SK-N-SH treated with all-trans-retinoic acid at 6 μM for 48 hours (cell line): Measurements from ENCODE around the gene TGFA.

Source experiments
- BACH2 ChIP-seq: fragments of 250-450 bp; sonication (Bioruptor Pico); IDR thresholded peaks from 2 replicates; pipeline ENCODE4 v1.9.0; 2021; ENCODE audit warnings: mild to moderate bottlenecking, borderline replicate concordance
- OSR1 ChIP-seq: fragments of 250-450 bp; sonication (Bioruptor Pico); IDR thresholded peaks from 2 replicates; pipeline ENCODE4 v1.8.0; 2022; ENCODE audit warnings: moderate library complexity, mild to moderate bottlenecking, inconsistent platforms
- RARB ChIP-seq: fragments of 250-450 bp; sonication (Bioruptor Pico); IDR thresholded peaks from 2 replicates; pipeline ENCODE4 v1.8.0; 2021; ENCODE audit warnings: mild to moderate bottlenecking, moderate library complexity
- ZNF70 ChIP-seq: fragments of 450-650 bp; formaldehyde crosslinking; IDR thresholded peaks from 2 replicates; pipeline ENCODE4 v1.5.0; 2020; ENCODE audit warnings: mild to moderate bottlenecking, moderate library complexity
- ZNF8 ChIP-seq: fragments of 450-650 bp; formaldehyde crosslinking; IDR thresholded peaks from 2 replicates; pipeline ENCODE4 v1.5.0; 2020; ENCODE audit warnings: mild to moderate bottlenecking, moderate library complexity
- TF ChIP-seq, protein P1 (sequence below): fragments of 250-450 bp; sonication (Bioruptor Pico); IDR thresholded peaks from 2 replicates; pipeline ENCODE4 v1.8.0; 2020; ENCODE audit warnings: mild to moderate bottlenecking, moderate library complexity, borderline replicate concordance
- TF ChIP-seq, protein P2 (sequence below): fragments of 250-450 bp; sonication (Bioruptor Pico); IDR thresholded peaks from 2 replicates; pipeline ENCODE4 v1.5.0; 2020; ENCODE audit warnings: mild to moderate bottlenecking, moderate library complexity

DNA sequence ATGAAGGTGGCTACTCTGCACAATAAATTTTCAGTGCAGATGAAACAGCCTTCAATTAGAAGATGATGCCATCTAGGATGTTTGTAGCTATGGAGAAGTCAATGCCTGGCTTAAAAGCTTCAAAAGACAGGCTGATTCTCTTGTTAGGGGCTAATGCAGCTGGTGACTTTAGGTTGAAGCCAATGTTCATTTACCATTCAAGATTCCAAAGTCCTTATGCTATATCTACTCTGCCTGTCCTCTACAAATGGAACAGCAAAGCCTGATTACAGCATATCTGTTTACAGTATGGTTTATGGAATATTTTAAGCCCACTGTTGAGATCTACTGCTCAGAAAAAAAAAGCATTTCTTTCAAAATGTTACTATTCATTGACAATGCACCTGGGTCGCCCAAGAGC, 15.8 kb downstream of the TGFA start:
- TF ChIP-seq, protein P1, sequence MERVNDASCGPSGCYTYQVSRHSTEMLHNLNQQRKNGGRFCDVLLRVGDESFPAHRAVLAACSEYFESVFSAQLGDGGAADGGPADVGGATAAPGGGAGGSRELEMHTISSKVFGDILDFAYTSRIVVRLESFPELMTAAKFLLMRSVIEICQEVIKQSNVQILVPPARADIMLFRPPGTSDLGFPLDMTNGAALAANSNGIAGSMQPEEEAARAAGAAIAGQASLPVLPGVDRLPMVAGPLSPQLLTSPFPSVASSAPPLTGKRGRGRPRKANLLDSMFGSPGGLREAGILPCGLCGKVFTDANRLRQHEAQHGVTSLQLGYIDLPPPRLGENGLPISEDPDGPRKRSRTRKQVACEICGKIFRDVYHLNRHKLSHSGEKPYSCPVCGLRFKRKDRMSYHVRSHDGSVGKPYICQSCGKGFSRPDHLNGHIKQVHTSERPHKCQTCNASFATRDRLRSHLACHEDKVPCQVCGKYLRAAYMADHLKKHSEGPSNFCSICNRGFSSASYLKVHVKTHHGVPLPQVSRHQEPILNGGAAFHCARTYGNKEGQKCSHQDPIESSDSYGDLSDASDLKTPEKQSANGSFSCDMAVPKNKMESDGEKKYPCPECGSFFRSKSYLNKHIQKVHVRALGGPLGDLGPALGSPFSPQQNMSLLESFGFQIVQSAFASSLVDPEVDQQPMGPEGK (CRISPR knock-in tag), result no peak
- no peak for TF ChIP-seq OSR1 (CRISPR knock-in tag)
- TF ChIP-seq, protein P2, sequence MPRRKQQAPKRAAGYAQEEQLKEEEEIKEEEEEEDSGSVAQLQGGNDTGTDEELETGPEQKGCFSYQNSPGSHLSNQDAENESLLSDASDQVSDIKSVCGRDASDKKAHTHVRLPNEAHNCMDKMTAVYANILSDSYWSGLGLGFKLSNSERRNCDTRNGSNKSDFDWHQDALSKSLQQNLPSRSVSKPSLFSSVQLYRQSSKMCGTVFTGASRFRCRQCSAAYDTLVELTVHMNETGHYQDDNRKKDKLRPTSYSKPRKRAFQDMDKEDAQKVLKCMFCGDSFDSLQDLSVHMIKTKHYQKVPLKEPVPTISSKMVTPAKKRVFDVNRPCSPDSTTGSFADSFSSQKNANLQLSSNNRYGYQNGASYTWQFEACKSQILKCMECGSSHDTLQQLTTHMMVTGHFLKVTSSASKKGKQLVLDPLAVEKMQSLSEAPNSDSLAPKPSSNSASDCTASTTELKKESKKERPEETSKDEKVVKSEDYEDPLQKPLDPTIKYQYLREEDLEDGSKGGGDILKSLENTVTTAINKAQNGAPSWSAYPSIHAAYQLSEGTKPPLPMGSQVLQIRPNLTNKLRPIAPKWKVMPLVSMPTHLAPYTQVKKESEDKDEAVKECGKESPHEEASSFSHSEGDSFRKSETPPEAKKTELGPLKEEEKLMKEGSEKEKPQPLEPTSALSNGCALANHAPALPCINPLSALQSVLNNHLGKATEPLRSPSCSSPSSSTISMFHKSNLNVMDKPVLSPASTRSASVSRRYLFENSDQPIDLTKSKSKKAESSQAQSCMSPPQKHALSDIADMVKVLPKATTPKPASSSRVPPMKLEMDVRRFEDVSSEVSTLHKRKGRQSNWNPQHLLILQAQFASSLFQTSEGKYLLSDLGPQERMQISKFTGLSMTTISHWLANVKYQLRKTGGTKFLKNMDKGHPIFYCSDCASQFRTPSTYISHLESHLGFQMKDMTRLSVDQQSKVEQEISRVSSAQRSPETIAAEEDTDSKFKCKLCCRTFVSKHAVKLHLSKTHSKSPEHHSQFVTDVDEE (CRISPR knock-in tag), result no peak
- TF ChIP-seq ZNF70 (CRISPR knock-in tag), result no peak
- no peak for TF ChIP-seq RARB (CRISPR knock-in tag)
- no peak for TF ChIP-seq BACH2
- TF ChIP-seq ZNF8 (CRISPR knock-in tag), result no peak
